ENCODE results near the gene DCK.
A peak's percentile ranks its signal among the peaks of the same experiment; 100 is the strongest.
"Not testable (repeated sequence)": the region's sequence is repeated elsewhere in the genome, so short reads cannot be mapped to it uniquely, and the experiment has no call there.

The DCK gene

GRCh38 chr4:71004281-71004851 lies 10.9 kb downstream of the DCK start:
- peak; percentile 52 for DNase-seq

DNA sequence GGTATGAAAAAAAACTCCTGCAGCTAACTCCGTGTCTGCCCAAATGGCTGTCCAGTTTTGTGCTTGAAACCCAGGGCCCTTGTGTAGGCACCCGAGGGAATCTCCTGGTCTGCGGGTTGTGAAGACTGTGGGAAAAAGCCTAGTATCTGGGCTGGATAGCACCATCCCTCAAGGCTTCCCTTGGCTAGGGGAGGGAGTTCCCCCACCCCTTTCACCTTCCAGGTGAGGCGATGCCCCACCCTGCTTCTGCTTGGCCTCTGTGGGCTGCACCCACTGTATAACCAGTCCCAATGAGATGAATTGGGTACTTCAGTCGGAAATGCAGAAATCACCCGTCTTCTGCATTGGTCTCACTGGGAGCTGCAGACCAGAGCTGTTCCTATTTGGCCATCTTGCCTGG lies 11.6 kb downstream of the DCK start:
- DNase-seq: not testable (repeated sequence)

- no peak for DNase-seq
Measured at GRCh38 chr4:71006203-71006907, 12.9 kb downstream of the DCK start.

DNA sequence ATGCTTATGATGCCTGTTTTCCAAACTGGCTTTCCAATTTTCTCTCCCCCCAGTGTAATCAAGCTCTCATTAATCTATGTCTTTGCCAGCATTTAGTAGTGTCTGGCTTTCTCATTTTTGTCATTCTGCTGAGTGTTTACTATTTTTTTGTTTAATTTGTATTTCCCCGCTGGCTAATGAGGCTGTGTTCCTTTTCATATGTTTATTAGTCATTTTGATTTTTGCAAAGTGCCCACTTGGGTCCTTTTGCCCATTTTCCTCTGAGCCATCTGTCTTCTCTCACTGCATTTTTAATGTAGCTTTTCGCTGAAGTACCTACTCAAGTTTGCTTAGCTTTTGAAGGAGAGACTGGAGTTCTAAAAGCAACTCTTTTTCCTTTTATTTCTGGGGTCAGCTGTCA lies 14.7 kb downstream of the DCK start:
- no peak for DNase-seq

DNA sequence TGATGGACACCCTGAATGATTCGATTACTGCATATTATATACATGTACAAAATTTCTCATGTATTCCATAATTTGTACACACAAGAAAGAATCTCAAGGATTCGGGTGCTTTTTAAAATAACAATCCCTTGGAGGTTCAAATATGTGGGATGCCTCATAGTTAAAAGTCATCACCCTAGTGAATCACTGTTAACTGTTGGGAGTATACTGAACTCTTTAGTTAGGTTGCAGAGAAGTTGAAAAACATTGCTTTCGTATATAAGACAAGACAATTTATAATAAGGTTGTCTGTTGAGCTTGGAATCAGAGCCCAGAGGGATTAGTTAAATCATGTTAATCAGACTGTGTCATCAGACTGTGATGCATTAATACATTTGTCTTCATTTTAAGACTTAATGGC lies 15.6 kb downstream of the DCK start:
- DNase-seq: no peak

DNA sequence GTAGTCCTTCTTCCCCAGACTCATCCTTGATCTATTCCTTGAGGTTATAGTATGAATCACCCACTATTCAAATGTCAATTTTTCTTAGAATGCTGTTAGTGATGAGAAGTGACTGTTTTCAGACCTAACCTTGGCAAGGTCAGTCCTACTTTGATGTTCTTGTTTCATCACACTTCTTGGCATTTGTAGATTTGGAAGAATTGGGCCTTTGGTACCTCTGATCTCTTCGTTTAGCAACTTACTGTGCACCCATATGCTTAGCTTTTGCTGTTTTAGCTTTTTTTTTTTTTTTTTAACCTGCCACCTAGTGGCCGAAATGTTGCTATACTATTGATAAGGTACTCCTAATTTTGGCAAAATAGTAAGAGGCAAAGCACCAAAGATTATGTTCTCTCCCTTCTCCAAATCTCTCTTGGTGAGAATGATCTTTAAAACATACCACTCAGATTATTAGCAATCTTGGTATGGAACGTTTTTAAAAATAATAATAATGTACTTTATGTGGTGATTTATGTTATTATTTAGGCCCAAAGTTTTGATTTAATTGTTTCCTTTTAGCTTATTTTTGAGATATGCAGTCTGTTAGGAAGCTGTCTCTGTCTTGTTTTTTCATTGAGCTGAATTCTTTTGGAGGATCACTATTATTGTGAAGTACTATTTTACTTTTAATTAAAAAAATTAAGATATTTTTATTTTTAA lies 16.6 kb downstream of the DCK start:
- no peak for DNase-seq

GRCh38 chr4:71011451-71011850 lies 18.0 kb downstream of the DCK start:
- DNase-seq: no peak

DNA sequence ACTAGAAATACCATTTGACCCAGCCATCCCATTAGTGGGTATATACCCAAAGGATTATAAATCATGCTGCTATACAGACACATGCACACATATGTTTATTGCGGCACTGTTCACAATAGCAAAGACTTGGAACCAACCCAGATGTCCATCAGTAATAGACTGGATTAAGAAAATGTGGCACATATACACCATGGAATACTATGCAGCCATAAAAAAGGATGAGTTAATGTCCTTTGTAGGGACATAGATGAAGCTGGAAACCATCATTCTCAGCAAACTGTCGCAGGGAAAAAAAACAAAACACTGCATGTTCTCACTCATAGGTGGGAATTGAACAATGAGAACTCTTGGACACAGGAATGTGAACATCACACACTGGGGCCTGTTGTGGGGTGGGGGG lies 23.9 kb downstream of the DCK start:
- not testable (repeated sequence) for DNase-seq

DNA sequence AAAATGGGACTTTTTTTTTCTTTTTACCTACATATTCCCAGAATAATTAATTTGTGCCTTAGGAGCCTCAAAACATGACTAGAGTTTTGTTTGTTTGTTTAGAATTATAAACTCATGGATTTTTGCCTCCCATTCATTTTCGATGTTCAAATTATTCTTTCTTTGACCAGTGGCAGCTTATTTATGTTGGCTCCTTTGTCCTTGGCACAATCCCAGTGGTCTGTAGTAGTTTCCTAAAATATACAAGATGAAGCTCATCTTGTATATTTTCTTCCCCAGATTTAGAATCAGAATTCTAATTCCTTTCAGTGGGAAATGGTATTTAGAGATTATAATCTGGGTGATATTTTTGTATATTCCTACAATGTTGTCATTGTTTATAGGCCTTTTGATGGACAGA lies 27.2 kb downstream of the DCK start:
- DNase-seq: no peak

DNA sequence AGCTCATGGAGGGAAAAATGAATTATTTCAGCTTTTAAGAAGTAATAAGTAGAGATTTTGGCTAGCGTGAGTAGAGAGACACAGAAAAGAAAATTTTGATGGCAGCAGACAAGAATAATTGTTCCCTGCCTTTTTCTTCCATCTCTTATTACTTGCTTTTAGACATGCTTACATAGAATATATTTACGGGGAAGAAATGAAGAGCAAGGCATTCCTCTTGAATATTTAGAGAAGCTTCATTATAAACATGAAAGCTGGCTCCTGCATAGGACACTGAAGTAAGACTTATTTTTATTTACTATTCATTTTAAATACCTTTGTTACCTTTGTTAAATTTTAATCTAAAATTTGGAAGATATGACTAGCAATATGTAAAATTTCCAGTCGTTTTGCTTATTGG lies 32.2 kb downstream of the DCK start:
- no peak for DNase-seq

DNA sequence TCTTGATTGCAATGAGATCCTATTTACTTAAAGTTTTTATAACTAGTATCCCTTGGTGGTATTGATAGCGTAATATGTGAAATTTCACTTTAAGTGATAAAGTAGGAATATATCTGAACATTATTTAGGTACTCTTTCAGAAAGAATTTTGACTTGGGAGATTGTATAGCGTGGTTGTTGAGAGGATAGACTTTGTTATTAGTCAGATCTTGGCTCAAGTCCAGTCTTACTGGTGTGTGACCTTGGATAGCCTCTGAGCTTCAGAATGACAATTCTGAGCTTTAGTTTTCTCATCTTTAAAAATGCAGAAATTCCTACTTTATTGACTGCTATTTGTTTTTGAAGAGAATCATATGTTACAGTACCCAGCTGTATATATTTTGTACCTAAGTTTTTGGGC lies 32.6 kb downstream of the DCK start:
- DNase-seq: no peak

- DNase-seq: no peak
Measured at GRCh38 chr4:71027611-71028010, 34.2 kb downstream of the DCK start.

- no peak for DNase-seq
Measured at GRCh38 chr4:71029504-71029903, 36.1 kb downstream of the DCK start.

DNA sequence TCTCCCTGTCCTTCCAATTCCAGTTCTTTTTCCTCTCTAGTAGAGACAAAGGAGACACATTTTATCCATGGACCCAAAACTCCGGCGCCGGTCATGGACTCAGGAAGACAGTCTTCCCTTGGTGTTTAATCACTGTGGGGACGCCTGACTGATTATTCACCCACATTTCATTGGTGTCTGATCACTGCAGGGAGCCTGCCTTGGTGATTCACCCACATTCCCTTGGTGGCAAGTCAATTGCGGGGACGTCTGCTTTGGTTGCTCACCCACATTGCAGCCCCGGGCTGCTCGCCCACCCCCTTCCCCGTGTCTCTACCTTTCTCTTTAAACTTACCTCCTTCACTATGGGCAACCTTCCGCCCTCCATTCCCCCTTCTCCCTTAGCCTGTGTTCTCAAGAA lies 38.7 kb downstream of the DCK start:
- DNase-seq: not testable (repeated sequence)

DNA sequence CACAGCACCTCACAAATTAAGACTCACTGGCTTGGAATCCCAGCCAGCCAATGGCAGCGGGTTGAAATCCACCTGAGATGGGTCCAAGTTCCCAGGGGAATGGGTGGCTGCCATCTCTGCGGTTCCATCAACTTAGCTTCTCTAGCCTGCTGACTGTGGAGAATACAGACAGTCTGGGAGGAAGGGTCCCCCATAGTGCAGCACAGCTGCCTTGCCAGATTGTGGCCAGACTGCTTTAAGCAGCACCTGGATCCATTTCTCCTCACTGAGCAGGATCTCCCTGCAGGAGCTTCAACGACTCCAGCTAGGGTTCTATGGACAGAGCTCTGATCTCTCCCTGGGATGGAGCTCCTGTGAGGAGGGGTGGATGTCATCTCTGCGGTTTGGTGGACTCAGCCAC lies 51.8 kb downstream of the DCK start:
- no peak for DNase-seq

DNA sequence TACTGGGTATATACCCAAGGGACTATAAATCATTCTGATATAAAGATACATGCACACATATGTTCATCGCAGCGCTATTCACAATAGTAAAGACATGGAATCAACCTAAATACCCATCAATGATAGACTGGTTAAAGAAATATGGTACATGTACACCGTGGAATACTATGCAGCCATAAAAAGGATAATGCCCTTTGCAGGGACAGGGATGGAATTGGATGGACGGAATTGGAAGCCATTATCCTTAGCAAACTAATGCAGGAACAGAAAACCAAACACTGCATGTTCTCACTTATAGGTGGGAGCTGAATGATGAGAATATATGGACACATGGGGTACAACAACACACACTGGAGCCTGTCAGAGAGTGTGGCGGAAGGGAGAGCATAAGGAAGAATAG lies 55.9 kb downstream of the DCK start:
- no peak for DNase-seq

DNA sequence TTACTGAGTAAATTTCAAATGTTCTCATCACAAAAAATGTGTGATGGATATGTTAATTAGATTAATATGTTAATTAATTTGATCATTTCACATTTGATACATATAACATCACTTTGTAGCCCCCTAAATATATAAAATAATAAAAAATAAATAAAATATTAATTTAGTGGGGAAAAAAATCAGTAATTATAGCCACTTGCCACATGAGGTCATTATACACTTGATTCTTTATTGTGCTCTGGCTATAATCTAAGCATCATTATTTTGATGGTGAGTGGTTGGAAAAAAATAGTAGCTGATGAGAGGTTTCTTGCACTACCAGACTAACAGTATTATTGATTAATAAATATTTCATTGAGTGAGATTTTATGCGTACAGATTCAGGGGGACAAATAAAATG lies 57.4 kb downstream of the DCK start:
- no peak for DNase-seq

GRCh38 chr4:71052034-71052433 lies 58.6 kb downstream of the DCK start:
- no peak for DNase-seq

GRCh38 chr4:71052716-71053115 lies 59.3 kb downstream of the DCK start:
- no peak for DNase-seq

GRCh38 chr4:71053613-71054012 lies 60.2 kb downstream of the DCK start:
- not testable (repeated sequence) for DNase-seq

DNA sequence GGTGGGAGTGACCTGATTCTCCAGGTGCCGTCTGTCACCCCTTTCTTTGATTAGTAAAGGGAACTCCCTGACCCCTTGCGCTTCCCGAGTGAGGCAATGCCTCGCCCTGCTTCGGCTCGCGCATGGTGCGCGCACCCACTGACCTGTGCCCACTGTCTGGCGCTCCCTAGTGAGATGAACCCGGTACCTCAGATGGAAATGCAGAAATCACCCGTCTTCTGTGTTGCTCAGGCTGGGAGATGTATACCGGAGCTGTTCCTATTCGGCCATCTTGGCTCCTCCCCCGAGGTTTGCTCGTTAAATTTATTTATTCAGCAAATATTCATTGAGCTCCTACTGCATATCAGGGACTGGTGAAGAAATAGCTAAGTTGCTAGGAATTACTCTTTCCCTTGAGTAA lies 66.1 kb downstream of the DCK start:
- DNase-seq: not testable (repeated sequence)

GRCh38 chr4:71062436-71062835 lies 69.0 kb downstream of the DCK start:
- DNase-seq: no peak

DNA sequence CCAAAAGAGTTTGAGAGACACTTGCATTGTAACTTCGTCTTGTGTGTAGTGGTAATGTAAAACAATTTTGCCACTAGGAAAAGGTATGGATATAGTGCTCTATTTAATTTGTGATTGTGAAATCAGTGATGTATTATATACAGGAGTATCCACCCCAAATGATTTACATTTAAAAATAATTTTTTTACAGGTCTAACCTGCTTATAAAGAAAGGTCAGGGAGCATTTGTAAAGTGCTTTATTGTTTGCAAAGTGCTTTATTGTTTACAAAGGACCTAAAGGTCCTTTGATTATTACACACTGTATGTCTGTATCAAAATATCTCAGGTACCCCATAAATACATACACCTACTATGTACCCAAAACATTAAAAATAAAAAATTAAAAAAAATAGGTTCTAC lies 70.3 kb downstream of the DCK start:
- no peak for DNase-seq

DNA sequence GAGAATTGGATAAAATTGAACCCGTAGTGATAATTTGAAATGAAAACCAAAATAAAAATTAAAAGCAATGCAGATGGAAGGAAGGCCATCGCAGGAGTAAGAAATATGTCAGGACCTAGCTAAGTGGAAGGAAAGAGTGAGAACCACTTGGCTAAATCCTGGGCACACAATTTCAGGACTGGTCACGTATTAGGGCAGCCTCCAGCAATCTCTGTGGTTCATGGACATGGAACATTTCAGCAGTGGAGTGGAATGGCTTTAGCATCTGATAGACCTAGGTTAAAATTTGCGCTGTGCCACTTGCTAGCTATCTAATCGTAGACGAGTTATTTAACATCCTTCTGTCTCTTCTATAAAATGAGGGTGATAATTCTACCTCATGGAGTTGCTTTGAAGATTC lies 71.1 kb downstream of the DCK start:
- no peak for DNase-seq
